Hepatic stellate cell (primary cell): Measurements from ENCODE around the gene RBM45.
"Not testable (repeated sequence)": the region's sequence is repeated elsewhere in the genome, so short reads cannot be mapped to it uniquely, and the experiment has no call there.

ENCODE experiments used
- DNase-seq: peaks from one replicate; pipeline ENCODE4 v3.0.0; 2011; ENCODE audit warnings: low spot score

RBM45 gene

DNA sequence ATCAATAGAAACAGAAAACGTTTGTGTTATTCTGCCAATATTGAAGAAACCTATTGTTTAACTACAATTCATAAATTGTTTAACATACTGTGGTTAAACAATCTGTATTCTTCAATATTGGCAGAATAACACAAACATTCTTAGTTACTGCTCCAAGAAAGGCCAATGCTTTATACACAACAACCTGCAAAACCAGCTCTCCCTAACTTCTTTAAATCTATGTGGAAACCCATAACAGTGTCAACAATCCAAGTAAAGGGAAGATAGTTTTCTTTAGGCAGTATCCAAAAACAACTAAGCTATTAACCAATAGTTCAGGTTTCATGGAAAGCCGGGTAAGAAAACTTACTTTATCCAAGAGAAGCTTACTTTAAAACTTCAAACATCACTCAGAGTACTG lies 6.2 kb upstream of the RBM45 start:
- DNase-seq = no peak

DNA sequence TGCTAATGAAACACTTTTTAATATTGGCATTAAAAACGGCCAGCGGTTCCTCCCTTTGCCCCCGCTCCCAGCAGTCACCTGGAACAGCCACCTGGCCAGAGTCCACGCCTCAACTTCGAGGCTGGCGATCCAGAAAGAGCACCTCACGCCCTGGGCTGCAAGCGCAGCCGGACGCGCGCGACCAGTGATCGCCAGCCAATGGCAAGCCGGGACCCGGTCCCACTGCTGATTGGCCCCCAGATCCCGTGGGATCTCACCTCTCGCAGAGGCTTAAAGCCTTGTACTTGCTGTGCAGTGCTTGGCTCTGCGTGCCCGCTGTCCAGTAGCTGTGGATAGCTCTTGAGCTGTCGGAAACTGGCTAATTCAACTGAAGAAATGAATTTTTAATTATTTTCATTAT lies 4.1 kb upstream of the RBM45 start:
- no peak for DNase-seq

DNA sequence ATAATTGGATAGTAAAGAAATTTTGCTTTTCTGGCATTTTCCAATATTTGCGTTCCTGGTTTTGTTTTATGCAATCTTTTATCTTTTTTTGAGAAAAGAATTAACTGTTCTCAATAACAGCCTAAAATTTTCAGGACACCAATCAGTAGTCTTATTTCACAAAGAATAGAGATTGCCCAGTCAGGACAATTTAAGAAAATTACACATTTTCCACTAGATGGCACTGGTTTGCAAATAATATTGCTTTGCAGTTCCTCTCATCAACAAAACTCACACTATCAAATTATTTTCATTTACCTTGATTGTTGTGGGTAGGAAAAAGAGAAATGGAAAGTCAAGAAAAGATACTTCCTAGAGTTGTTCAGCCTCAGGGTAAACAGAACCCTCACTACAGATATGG lies 2.4 kb upstream of the RBM45 start:
- peak; percentile 43 for DNase-seq

DNA sequence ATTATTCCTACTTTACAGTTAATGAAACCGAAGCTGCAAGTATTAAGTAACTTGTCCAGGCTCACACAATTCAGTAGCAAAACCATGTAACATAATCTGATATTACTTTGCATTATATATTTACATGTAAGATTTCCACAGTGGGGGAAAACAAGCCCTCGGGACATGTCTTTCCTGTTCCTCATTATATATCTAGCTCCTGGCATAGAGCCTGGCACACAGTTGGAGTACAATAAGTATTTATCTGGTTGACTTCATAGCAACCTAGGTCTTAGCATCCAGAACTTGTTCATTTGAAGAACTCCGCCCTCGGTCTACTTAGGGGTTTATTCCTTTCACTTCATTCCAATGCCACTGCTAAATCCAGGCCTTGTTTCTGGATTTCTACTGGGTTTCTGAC lies 1.6 kb upstream of the RBM45 start:
- no peak for DNase-seq

DNA sequence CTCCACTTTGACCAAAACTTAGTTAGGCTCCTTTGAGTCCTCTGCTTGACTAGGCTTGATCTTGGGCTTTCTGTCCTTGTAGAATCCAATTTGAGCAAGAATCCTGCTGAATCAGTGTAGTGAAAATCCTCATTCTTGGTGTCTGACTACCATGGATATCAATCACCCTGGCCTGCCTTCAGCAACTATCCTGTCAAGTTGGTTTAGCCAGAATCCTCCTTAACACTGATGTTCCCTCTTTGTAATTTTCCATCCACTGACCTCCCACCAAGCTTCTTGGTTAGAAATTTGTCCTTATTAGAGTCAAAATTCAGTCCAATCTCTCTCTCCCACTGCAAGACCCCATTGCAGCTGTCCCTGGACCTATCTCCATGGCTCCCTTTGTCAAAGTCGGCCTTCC lies 494 bp upstream of the RBM45 start:
- no peak for DNase-seq

DNA sequence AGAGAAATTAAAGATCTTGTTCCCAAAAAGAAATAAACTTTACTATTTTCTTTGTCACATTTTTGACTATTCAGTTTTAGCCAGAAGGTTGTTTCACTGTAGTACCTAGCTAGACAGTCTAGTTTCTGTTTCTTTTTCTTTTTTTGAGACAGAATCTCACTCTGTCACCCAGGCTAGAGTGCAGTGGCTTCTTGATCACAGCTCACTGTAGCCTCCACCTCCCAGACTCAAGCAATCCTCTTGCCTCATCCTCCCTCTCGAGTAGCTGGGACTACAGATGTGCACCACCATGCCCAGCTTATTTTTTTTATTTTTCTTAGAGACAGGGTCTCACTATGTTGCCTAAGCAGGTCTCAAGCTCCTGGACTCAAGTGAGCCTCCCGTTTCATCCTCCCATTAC lies 2.2 kb downstream of the RBM45 start:
- DNase-seq = no peak

DNA sequence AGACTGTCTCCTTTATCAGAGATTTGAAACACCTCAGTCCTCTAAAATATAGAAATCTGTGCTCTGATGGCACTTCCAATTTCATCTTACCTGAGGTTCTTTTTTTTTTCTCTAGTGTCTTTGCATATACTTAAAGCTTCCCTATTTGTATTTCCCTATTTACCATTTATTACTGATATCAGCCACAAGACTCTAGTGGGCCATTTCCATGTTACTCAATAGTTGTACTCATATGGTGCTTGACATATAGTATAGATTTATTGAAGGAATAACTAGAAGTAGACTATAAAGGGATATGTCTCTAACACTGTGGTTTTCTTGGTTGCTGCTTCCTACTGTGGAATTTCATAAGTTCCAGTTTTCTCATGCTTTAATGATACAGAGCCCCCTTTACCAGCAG lies 3.0 kb downstream of the RBM45 start:
- DNase-seq = no peak

DNA sequence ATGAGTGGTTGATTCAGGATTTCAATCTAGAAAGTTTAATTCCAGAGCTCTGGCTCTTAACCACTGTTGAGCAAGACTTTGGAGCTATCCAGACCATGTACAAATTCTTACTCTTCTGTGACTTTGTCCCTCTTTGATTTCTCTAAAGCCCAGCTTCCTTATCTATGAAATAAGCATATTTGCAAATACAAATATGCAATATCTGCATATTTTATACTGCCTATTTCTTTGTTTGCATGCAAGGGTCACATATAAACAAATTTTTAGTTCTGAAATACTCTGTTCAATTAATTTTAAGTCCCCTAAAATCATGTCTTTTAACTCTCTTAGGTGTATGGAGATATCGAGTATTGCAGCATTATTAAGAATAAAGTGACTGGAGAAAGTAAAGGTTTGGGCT lies 5.5 kb downstream of the RBM45 start:
- DNase-seq = no peak

DNA sequence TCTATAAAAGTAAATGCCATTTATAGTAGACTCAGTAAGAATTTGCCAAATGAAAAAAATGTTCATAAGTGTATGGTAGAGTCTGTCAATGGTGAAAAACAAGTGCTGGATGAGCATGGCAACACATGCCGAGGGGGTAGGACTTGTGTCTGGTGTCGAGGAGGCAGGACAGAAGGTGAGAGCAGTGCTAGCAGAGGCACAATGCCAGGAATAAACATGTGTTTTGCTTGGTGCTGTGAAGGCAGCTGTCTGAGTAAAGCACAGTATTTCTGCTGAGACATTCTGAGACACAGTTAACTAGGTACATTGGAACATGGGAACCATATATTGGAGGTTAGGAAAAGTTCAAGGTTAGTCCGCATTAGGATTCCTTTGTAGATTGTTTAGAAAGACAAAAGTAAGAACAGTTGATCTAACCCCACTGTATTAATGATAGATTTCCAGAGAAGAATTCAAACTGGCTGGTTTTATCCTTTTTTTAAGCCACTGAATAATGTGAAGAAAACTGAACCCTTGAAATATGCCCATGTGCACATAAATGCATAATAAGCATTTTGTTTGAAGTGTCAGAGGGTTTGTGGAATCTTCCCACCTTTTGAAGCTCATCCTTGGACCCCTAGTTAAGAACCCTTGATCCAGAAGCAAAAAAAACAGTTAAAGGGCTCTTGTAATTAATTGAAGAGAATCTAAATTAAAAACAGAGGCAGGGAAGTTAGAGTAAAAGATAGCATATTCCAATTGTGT lies 7.1 kb downstream of the RBM45 start:
- DNase-seq = no peak

DNA sequence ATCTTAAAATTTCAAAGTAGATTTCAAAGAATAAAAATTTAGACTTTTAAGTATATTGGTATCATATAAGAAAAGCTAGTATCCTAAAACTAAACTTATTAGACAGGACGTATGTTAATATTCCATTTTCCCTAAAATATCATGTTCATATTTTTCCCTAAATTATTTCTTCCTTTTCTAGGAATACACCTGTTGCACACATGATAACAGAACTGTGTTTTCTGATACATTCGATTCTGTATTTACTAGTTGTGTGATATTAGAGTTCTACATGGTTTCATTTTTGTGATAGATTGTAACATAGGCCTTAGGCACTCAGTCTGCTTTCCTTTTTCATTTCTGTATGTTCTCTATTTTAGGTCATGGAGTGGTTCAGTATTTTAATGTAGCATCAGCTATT lies 10.9 kb downstream of the RBM45 start:
- no peak for DNase-seq

DNA sequence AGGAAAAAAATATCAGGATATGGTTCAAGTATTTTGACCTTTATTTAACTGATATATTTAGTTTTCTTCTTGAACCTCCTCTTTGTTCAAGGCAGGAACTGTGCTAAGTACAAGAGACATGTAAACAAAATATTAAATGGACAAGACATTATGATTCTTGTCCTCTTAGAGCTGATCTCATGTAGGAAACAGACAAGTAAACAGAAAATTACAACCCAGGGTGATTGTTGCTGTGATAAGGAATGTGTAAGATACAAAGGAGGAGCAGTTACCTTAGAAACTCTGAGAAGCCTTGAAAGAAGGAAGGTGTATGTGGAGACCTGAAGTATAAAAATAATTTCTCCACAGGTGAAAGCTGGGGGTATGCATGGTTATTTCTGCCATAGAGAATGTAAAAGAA lies 12.9 kb downstream of the RBM45 start:
- DNase-seq = no peak

DNA sequence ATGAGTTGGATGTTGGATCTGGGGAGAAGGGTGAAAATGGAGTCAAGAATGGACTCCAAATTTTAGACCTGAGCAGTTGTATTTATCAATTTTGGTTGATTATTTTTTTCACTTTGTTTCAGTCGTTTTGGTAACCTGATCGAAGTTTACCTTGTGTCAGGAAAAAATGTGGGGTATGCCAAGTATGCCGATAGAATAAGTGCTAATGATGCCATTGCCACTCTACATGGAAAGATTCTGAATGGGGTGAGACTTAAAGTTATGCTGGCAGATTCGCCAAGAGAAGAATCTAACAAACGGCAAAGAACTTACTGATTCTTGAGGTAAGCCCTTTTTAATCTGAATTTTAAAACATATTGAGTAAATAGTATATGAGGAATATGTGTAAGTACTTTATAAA lies 13.6 kb downstream of the RBM45 start:
- DNase-seq = no peak

DNA sequence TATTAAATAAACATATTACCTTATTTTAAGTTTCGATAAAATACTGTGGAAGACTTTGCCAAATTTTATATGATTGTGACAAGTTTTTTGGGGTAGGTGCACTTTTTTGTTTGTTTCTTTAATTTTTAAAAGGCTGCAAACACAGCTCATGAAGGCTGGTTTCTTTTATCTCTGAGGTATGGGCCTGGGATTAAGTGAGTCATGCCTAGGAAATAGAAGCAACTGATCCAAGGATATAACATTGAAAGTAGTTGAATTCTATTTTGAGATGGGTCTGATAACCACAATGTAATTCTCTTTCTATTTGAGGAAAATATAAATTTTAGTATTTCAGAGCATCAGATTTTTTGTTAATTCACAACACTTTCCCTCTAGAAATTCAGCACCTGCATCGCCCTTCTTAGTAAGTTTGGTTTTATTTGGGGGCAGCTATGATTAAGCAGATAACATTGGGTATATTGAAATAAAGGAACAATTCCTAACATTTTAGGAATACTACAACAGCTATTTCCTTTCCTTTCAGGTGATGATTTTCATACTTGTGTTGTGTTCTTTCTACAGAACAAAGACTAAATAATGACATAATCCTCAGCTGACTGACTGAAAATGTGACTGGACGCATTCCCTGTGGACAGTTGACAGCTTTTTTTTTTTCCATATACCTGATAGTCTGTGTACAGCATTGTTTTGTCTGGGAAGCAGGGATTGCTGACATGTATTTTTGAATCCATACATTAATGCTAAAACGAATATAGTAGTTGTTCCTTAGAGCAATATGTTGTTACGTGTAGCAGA lies 16.8 kb downstream of the RBM45 start:
- no peak for DNase-seq

DNA sequence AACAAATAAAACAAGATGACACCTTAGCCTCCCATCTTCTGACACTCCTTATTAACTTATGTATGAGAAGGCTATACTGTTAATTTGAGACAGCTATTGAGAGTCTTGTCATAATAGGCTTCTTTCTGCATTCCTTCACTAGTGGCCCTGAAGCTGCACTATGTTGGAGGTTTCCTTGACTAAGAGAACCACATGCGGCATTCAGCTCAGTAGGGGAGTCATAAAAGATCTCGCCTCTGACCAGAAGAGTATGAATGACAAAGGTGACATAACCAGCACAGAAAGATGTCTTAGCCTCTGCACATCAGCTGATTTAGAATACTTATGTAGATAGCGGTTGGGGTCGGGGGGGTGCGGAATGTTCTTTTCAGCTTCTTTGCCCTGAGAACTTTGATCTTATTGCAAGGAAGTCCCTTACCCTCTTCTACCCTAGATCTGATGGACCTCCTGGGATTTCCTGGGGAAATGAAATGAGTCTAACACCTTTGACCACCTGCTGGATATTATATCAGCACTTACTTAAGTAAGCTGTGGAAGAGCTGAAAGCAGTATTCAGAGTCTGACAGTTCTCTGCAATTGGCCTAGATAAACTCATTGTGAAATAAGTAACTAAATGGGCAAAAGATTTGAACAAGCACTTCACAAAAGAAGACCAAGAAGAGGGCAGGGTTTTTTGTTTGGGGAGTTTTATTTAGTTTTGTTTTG lies 24.2 kb downstream of the RBM45 start:
- DNase-seq = no peak

DNA sequence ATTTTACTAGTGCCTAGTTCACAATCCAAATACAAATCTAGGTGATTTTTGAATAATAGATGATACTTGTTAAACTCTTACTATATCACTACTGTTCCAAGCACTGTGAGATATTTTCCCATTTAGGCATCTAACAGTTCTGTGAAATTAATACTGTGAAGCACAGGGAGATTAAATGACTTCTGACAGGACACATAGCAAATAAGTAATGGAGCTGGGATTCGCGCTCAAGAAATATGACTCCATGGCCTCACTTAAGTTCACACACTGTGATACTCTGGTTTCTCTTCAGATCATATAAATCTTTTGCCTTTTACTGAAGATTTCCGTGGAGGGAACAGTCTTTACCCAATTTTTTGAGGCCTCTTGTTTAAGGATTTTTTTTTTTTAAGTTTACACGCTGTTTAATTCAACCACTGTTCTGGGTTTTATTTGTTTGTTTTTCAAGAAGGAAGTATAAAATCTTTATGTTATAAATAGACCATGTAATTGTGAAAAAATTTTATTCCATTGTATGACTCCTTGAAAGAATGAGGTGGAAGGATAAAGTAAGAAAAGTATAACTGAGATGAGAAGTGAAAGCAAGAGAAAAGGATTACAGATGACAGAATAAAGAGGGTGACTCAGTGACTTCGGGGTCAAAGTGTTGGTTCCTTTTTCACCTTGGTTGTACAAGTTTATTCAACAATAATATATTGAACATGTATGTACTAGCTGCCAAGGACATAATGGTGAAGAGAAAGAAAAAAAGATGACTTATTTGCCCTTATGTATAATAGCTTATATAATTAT lies 30.2 kb downstream of the RBM45 start:
- DNase-seq = no peak

DNA sequence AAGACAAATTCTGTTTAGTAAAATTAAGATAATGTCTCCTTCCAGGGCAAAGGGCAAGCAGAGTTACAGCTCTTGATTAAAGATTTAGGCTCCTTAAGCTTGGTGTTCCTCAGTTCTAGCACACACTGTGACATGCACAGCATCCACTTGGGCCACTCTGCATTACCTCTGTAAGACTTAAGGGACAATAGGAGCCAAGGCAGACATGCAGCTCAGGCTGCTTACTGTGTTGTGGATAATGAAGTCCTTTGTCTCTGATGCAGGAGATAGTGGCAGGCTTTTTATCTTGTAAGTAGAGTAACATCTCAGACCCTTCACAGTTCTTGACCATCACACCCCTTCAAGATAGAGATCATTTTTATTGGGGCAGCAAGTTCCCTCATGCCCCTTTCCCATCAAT lies 31.2 kb downstream of the RBM45 start:
- DNase-seq = no peak

DNA sequence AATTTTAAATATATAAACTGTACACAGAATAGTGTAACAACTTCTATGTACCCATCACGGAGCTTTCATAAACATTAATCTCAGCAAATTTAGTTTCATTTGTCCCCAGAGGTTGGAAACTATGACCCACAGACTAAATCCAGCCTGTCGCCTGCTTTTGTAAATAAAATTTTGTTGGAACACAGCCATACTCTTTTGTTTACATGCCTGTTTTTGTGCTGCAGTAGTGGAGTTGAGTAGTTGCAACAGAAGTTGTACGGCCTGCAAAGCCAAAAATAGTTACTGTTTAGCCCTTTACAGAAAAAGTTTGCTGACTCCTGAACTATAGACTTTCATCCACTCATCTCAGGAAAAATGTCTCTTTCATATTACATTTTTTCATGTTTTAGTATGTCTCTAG lies 39.8 kb downstream of the RBM45 start:
- DNase-seq = no peak

DNA sequence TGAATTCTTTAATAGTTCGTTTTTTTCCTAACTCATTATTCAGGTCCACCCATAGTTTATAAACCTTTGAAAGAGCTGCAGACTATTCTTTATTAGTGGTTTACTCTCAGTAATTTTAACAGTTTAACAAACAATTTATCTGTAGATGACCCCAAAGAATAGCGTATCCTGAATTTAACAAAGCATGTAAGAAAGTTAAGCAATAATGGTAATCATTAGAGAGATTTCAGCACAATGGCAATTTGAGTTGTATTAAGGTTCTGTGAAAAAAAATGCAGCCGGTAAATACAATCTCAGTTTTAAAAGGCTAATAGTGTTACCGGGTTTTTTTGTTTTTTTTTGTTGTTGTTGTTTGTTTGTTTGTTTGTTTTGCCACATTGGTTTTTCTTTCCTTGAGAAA lies 40.3 kb downstream of the RBM45 start:
- no peak for DNase-seq

DNA sequence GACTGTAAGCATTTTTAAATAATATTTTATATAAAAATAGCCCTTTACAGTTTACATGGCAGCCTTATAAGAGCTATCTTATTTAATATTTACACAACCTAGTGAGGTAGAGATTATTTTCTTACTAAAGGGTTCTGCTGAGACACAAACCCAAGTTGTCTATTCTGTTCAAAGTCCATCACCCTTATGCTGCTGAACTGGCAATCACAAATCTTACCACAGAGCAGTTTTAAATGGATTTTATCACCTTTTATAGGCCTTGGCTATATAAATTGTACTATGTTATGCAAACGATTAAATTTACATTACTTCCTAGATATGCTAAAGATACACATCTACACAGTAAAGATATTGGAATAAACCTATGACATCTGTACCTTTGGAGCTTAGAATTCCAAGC lies 40.7 kb downstream of the RBM45 start:
- no peak for DNase-seq

DNA sequence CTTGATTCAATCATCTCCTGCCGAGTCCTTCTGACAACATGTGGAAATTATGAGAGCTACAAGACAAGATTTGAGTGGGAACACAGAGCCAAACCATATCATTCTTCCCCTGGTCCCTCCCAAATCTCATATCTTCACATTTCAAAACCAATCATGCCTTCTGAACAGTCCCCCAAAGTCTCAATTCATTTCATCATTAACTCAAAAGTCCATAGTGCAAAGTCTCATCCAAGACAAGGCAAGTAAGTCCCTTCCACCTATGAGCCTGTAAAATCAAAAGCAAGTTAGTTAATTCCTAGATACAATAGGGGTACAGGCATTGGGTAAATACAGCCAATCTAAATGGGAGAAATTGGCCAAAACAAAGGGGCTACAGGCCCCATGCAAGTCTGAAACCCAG lies 41.6 kb downstream of the RBM45 start:
- not testable (repeated sequence) for DNase-seq

DNA sequence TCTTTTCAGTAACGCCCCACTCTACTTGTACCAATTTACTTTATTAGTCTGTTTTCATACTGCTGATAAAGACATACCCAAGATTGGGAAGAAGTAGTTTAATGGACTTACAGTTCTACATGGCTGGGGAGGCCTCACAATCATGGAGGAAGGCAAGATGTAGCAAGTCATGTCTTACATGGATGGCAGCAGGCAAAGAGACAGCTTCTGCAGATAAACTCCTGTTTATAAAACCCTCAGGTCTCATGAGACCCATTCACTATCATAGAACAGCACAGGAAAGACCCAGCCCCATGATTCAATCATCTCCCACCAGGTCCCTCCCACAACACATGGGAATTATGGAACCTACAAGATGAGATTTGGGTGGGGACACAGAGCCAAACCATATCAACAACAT lies 43.3 kb downstream of the RBM45 start:
- no peak for DNase-seq

DNA sequence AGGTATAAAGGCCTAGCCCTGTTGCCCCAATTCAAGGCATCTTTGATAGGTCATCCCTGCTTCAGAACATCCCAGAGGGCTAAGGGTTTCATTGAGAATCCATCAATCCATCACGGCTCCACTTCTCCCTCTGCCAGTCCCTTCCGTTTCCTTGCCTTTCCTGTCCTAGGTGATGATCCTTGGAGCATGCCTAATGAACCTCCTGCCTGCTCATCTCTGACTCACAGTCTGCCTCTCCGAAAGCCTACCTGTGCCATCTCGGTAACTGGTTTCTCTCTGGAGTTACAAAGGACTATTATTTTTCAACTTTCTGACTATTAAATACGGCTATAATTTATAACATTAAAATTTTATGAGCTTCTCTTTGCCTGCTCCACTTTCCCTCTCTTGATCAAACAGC lies 45.3 kb downstream of the RBM45 start:
- DNase-seq = no peak
